ENCODE measurements around the gene KIF26A.

The KIF26A gene

DNA sequence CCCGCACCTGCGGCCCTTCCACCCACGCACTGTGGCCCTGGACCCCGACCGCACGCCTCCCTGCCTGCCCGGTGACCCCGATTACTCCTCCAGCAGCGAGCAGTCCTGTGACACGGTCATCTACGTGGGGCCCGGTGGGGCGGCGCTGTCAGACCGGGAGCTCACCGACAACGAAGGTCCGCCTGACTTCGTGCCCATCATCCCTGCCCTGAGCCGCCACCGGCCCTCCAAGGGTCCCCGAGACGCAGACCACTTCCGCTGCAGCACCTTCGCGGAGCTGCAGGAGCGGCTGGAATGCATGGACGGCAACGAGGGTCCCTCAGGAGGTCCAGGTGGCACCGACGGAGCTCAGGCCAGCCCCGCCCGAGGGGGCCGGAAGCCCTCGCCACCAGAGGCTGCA lies 36.7 kb downstream of the KIF26A start:
- Histone ChIP-seq H3K4me1 (peaks cover 34% of the 10 kb centered on the region), H3K27me3 (no peaks in the 10 kb centered on the region), H3K9me3 (no peaks in the 10 kb centered on the region), H3K27ac (no peak overlapping the region), H3K9ac (no peak overlapping the region), H4K20me1 (peaks cover 43% of the 10 kb centered on the region), H3K36me3 (peaks cover 81% of the 10 kb centered on the region), H3K4me2 (peak overlapping the region; percentile 52; the same call in 1 of the 2 replicates), H3K4me3 (no peak overlapping the region)
- TF ChIP-seq Cebpa-rat (IDR thresholded peaks at IDR 0.05): no peak

DNA sequence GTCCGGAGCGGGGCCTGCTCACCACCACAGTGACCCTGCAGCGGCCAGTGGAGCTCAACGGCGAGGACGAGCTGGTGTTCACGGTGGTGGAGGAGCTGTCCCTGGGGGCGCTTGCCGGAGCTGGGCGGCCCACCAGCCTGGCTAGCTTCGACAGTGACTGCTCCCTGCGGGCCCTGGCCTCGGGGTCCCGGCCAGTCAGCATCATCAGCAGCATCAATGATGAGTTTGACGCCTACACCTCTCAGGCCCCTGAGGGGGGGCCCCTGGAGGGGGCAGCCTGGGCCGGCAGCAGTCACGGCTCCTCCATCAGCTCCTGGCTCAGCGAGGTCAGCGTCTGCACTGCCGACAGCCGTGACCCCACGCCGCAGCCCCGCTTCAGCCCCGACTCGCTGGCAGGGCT lies 37.4 kb downstream of the KIF26A start:
- peaks cover 35% of the 10 kb centered on the region for H4K20me1 ChIP-seq
- no peaks in the 10 kb centered on the region for H3K9me3 ChIP-seq
- no peaks in the 10 kb centered on the region for H3K27me3 ChIP-seq
- no peak overlapping the region for H3K9ac ChIP-seq
- H3K4me1 ChIP-seq: peaks cover 36% of the 10 kb centered on the region
- no peak for TF ChIP-seq Cebpa-rat (IDR thresholded peaks at IDR 0.05)
- no peak overlapping the region for H3K27ac ChIP-seq
- peaks cover 73% of the 10 kb centered on the region for H3K36me3 ChIP-seq
- H3K4me3 ChIP-seq: no peak overlapping the region
- peak overlapping the region; percentile 52 for H3K4me2 ChIP-seq

DNA sequence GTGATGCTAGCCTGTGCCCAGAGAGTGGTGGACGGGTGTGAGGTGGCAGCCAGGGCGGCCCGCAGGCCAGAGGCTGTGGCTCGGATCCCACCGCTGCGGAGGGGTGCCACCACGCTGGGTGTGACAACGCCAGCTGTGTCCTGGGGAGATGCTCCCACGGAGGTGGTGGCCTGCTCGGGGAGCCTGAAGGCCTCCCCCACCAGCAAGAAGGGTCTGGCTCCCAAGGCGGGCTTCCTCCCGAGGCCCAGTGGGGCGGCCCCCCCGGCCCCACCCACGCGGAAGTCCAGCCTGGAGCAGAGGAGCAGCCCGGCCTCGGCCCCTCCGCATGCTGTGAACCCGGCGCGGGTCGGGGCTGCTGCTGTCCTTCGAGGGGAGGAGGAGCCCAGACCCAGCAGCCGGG lies 38.2 kb downstream of the KIF26A start:
- TF ChIP-seq Cebpa-rat (IDR thresholded peaks at IDR 0.05): no peak
- Histone ChIP-seq H3K4me2 (no peak overlapping the region), H3K27ac (no peak overlapping the region), H3K36me3 (peaks cover 65% of the 10 kb centered on the region), H3K9ac (no peak overlapping the region), H3K27me3 (no peaks in the 10 kb centered on the region), H3K9me3 (no peaks in the 10 kb centered on the region), H3K4me3 (no peak overlapping the region), H3K4me1 (peaks cover 44% of the 10 kb centered on the region), H4K20me1 (peaks cover 29% of the 10 kb centered on the region)

DNA sequence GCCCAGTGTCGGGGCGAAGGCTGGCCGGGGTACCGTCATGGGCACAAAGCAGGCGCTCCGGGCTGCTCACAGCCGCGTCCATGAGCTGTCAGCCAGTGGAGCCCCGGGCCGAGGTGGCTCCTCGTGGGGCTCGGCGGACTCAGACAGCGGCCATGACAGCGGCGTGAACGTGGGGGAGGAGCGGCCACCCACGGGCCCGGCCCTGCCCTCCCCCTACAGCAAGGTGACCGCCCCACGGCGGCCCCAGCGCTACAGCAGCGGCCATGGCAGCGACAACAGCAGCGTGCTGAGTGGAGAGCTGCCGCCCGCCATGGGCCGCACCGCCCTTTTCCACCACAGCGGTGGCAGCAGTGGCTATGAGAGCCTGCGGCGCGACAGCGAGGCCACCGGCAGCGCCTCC lies 39.0 kb downstream of the KIF26A start:
- peak overlapping the region; percentile 34; the same call in 1 of the 2 replicates for H3K4me2 ChIP-seq
- H4K20me1 ChIP-seq: peaks cover 29% of the 10 kb centered on the region
- H3K4me1 ChIP-seq: peaks cover 47% of the 10 kb centered on the region
- H3K36me3 ChIP-seq: peaks cover 57% of the 10 kb centered on the region
- H3K9ac ChIP-seq: no peak overlapping the region
- no peak overlapping the region for H3K27ac ChIP-seq
- no peaks in the 10 kb centered on the region for H3K9me3 ChIP-seq
- TF ChIP-seq Cebpa-rat (IDR thresholded peaks at IDR 0.05): no peak
- H3K4me3 ChIP-seq: no peak overlapping the region
- no peaks in the 10 kb centered on the region for H3K27me3 ChIP-seq

DNA sequence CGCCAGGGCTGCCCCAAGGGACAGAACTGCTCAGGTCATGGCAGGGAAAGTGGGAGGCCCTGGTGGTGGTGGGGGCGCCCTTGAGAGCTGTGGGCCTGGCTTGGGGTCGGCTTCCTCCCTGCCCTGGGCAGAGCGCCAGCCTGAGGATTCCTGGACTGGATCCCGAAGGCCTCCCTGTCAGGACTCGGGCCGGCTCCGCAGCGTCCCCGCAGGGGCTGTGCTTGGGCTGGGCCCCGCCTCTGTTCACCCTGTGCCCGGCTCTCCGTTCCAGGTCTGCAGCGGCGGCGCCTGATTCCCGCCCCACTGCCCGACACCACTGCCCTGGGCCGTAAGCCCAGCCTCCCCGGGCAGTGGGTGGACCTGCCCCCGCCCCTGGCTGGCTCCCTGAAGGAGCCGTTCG lies 39.9 kb downstream of the KIF26A start:
- peak overlapping the region; percentile 34 for H3K4me2 ChIP-seq
- peaks cover 49% of the 10 kb centered on the region for H3K36me3 ChIP-seq
- TF ChIP-seq Cebpa-rat (IDR thresholded peaks at IDR 0.05): no peak
- H3K9me3 ChIP-seq: no peaks in the 10 kb centered on the region
- H3K27ac ChIP-seq: 0 out of 2 replicates have a peak overlapping the region, but pooled peaks have one; percentile 18
- H3K4me3 ChIP-seq: no peak overlapping the region
- H3K4me1 ChIP-seq: peaks cover 47% of the 10 kb centered on the region
- H3K9ac ChIP-seq: 0 out of 2 replicates have a peak overlapping the region, but pooled peaks have one; percentile 24
- H4K20me1 ChIP-seq: peaks cover 23% of the 10 kb centered on the region
- no peaks in the 10 kb centered on the region for H3K27me3 ChIP-seq

DNA sequence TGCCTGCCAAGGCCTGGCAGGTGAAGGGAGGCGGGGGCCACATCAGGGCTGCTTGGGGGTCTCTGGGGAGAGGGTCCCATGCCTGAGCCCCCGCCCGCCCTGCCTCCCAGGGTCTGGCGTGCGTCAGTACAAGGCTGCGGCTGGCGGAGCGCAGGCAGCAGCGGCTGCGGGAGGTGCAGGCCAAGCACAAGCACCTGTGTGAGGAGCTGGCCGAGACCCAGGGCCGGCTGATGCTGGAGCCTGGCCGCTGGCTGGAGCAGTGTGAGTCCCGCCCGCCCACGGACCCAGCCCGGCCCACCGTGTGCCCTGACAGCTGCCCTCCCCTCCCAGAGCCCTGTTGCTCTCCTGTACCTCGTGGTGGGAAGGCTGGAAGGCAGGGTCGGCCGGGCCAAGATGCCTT lies 40.7 kb downstream of the KIF26A start:
- H3K4me2 ChIP-seq: no peak overlapping the region
- no peaks in the 10 kb centered on the region for H3K9me3 ChIP-seq
- H3K27ac ChIP-seq: no peak overlapping the region
- peaks cover 21% of the 10 kb centered on the region for H4K20me1 ChIP-seq
- H3K9ac ChIP-seq: no peak overlapping the region
- peaks cover 47% of the 10 kb centered on the region for H3K4me1 ChIP-seq
- TF ChIP-seq Cebpa-rat (IDR thresholded peaks at IDR 0.05): no peak
- H3K4me3 ChIP-seq: no peak overlapping the region
- H3K27me3 ChIP-seq: no peaks in the 10 kb centered on the region
- peaks cover 40% of the 10 kb centered on the region for H3K36me3 ChIP-seq

DNA sequence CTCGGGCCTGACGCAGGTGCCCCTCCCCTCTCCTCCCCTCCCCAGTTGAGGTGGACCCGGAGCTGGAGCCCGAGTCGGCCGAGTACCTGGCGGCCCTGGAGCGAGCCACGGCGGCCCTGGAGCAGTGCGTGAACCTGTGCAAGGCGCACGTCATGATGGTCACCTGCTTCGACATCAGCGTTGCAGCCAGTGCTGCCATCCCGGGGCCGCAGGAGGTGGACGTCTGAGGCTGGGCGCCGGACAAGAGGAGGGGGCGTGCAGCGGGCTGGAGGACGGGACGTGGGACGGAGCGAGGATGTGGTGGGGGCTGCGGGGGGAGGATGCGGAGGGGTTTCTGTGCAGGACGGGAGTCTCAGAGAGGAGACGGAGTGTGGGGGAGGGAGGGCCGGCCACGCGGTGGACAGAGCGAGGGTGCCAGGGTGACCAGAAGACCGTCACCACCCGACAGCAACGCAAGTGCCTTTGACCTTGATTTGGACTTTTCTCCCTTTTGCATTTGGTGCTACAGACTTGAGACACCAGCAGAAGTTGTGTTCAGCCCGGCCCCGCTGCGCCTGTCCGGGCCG lies 41.3 kb downstream of the KIF26A start:
- Histone ChIP-seq H3K4me3 (no peak overlapping the region), H3K9ac (no peak overlapping the region), H4K20me1 (peaks cover 21% of the 10 kb centered on the region), H3K9me3 (no peaks in the 10 kb centered on the region), H3K27ac (no peak overlapping the region), H3K36me3 (peaks cover 35% of the 10 kb centered on the region), H3K4me1 (peaks cover 47% of the 10 kb centered on the region), H3K27me3 (no peaks in the 10 kb centered on the region), H3K4me2 (no peak overlapping the region)
- no peak for TF ChIP-seq Cebpa-rat (IDR thresholded peaks at IDR 0.05)

DNA sequence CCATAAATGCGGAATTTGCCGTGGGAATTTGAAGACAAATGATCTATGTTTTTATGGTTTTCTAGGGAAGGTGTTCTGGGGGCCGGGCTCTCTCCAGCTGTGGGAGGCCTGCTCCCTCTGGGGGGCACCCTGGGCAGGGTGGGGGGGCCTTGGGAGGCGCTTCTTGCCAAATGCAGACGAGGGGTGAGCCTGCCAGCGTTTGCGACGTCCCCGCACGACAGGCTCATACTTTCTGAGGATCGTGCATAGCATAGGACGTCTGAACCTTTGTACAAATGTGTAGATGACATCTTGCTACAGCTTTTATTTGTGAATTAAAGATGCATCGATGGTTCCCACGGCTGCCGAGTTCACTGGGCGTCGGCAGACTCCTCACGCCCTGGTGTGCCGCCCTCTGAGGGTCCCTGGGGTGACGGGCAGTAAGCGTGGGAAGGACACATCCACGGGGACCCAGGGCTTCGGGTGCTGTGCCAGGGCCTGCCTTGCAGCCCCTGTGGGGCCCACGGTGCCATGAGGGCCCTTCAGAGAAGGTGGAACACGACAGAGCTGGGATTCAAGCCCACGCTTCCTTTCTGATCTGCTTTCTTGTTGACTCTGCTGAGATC lies 42.3 kb downstream of the KIF26A start:
- no peak overlapping the region for H3K9ac ChIP-seq
- H3K4me2 ChIP-seq: no peak overlapping the region

DNA sequence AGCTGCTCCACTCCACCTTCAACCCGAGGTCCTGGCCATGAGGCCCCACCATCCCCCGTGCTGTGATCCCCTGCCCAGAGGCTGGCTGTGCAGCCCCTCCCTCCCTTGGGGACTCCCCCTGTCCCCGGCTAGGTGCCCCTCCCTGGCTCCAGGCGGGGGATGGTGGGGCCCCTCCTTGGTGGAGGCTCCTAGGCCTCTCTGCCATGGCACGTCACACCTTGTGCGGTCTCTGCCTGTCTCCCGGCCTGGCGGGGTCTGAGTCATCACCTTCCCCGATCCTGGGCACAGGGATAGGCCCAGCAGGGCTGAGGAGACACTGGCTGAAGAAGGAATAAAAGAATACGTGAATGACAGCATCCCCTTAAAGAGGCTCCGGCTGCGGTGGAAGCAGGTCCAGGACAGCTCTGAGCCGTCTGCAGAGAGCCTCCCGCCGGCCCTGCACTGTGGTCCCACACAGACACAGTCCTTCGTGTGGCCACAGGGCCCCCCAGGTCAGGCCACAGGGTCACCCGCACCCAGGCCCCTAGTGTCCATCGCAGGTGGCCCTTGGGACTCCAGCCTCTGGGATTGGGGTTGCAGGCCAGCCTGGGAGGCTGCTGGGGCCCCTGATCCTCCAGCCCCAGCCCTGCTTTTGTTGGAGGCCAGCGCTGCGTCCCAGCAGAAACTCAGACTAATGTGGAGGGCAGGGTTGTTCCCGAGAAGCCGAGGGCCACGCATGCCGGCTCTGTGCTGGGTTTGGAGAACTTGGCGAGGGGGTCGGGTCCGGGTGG lies 43.6 kb downstream of the KIF26A start:
- H4K20me1 ChIP-seq: peaks cover 4% of the 10 kb centered on the region; the same call in 1 of the 2 replicates
- peaks cover 49% of the 10 kb centered on the region for H3K4me1 ChIP-seq
- H3K4me2 ChIP-seq: no peak overlapping the region
- no peak overlapping the region for H3K4me3 ChIP-seq
- H3K36me3 ChIP-seq: peaks cover 12% of the 10 kb centered on the region
- H3K27me3 ChIP-seq: no peaks in the 10 kb centered on the region
- H3K9ac ChIP-seq: no peak overlapping the region
- no peak for TF ChIP-seq Cebpa-rat (IDR thresholded peaks at IDR 0.05)
- H3K9me3 ChIP-seq: no peaks in the 10 kb centered on the region
- H3K27ac ChIP-seq: no peak overlapping the region

More for the DNA sequence above, 42.3 kb downstream of the KIF26A start:
- peaks cover 43% of the 10 kb centered on the region for H3K4me1 ChIP-seq
- peaks cover 13% of the 10 kb centered on the region for H4K20me1 ChIP-seq
- peaks cover 25% of the 10 kb centered on the region for H3K36me3 ChIP-seq
- no peaks in the 10 kb centered on the region for H3K27me3 ChIP-seq
- no peak overlapping the region for H3K27ac ChIP-seq
- no peaks in the 10 kb centered on the region for H3K9me3 ChIP-seq
- no peak overlapping the region for H3K4me3 ChIP-seq
- TF ChIP-seq Cebpa-rat (IDR thresholded peaks at IDR 0.05): no peak

DNA sequence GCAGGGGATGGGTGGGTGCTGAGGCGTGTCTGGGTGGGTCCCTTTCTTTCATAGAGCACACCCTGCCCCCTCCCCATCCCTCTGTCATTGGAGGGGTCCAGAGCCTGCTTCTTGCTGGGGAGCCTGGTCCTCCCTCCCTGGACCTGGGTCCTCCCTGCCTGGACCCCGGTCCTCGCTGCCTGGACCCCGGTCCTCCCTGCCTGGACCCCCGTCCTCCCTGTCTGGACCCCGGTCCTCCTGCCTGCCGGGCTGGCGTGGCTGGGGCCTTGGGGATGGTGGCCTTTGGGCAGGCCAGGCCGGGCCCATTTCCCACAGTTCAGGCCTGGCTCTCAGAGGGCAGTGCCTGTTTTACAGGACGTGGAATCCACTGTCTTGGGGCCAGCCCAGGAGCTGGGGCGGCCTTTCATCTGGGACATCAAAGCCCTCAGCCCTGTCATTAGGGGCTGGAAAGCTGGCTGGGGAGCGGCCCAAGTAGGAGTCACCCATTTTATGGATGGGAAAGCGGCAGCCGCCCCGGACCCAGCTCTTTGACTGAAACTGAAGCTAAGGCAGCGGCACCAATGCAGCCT lies 44.6 kb downstream of the KIF26A start:
- Histone ChIP-seq H3K27ac (no peak overlapping the region), H3K27me3 (no peaks in the 10 kb centered on the region), H3K9me3 (no peaks in the 10 kb centered on the region), H3K36me3 (peaks cover 2% of the 10 kb centered on the region; the same call in 1 of the 2 replicates), H3K9ac (no peak overlapping the region), H3K4me1 (peaks cover 52% of the 10 kb centered on the region), H3K4me2 (no peak overlapping the region), H4K20me1 (no peaks in the 10 kb centered on the region), H3K4me3 (no peak overlapping the region)
- TF ChIP-seq Cebpa-rat (IDR thresholded peaks at IDR 0.05): no peak
